ENCODE results near the gene ATXN8OS. TPM values are rescaled to one million over a fixed set of nuclear protein-coding genes. Genes with fewer than 3 reads are reported as not detected.

Gene ATXN8OS
- total and polyA plus RNA-seq, 3 donors from 2014 or later: not detected

DNA sequence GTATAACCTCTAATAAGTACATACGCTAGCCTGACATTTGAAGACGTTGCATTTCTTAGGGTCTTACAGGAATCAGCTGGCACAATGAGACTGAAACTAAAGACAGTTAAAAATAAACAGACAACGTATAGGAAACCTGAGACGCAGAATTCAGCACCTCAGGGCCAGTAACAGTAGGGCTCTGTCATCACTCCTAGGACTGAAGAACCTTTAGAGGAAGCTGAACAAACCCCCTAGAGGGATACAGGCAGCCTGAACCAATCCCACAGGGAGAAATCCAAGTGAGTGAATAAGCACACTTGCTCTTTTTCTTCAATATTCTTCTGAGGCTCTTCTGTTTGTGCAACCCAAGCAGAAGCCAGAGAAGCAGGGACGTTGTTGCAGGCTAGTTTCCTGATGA lies 54.5 kb downstream of the ATXN8OS start:
- intact Hi-C loops (cut with DNase I; ENCODE audit: low total_unique reads): no loop called here
- DNase-seq: no peak
- Histone ChIP-seq H3K9me3 (no peaks in the 10 kb centered on the region), H3K27me3 (no peaks in the 10 kb centered on the region), H3K4me3 (no peak overlapping the region), H3K27ac (no peak overlapping the region), H3K4me1 (no peaks in the 10 kb centered on the region), H3K36me3 (ENCODE audit: low read depth, missing control alignments) (no peaks in the 10 kb centered on the region)
- TF ChIP-seq CTCF (IDR thresholded peaks at IDR 0.05): no peak
- TF ChIP-seq POLR2A (IDR thresholded peaks at IDR 0.05): no peak
- WGBS, 2 donors: 56 to 63% methylated on average over 5 of the region's 5 CpGs

DNA sequence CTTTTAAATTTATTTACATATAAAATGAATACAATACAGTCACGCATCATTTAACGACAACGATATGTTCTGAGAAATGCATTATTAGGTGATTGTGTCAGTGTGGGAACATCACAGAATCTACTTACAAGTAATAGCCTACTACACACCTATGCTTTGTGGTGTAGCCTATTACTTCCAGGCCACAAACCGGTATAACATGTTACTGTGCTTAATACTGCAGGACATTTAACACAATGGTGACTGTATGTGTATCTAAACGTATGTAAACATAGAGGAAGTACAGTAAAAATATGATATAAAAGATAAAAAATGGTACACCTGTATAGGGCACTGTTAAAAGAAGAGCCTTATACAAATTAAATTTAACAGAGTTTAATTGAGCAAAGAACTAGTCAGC lies 63.1 kb downstream of the ATXN8OS start:
- no peaks in the 10 kb centered on the region for H3K36me3 ChIP-seq (ENCODE audit: low read depth, missing control alignments)
- TF ChIP-seq POLR2A (IDR thresholded peaks at IDR 0.05) (no peak), CTCF (IDR thresholded peaks at IDR 0.05) (no peak)
- H3K27ac ChIP-seq: no peak overlapping the region
- H3K27me3 ChIP-seq: no peaks in the 10 kb centered on the region
- WGBS, 2 donors: 89 to 90% methylated on average over 5 of the region's 5 CpGs
- H3K4me1 ChIP-seq: no peaks in the 10 kb centered on the region
- intact Hi-C loops (cut with DNase I; ENCODE audit: low total_unique reads): no loop called here
- H3K4me3 ChIP-seq: no peak overlapping the region
- no peaks in the 10 kb centered on the region for H3K9me3 ChIP-seq
- DNase-seq: no peak

DNA sequence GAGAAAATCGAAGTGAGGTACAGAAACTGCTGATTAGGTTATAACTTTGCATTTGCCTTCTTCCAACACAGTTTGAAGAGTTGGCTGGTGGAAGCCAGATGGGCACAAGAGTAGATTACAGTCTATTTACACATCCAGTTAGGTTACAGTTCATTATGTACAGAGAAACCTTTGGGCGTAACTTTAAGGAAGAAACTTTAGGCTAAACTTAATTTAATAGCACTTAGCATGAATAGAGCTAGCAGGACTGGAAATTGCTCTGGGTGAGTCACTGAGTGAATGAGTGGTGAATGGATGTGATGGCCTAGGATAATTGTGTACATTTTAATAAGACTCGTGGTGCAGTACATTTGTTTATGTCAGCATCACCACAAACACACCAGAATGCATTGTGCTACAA lies 63.5 kb downstream of the ATXN8OS start:
- no peaks in the 10 kb centered on the region for H3K9me3 ChIP-seq
- no peaks in the 10 kb centered on the region for H3K4me1 ChIP-seq
- no peaks in the 10 kb centered on the region for H3K27me3 ChIP-seq
- no peak overlapping the region for H3K27ac ChIP-seq
- intact Hi-C loops (cut with DNase I; ENCODE audit: low total_unique reads): no loop called here
- DNase-seq: no peak
- H3K36me3 ChIP-seq (ENCODE audit: low read depth, missing control alignments): no peaks in the 10 kb centered on the region
- no peak overlapping the region for H3K4me3 ChIP-seq
- WGBS, 2 donors: 84 to 85% methylated on average over 3 of the region's 3 CpGs
- no peak for TF ChIP-seq CTCF (IDR thresholded peaks at IDR 0.05)
- no peak for TF ChIP-seq POLR2A (IDR thresholded peaks at IDR 0.05)

GRCh38 chr13:70172946-70173597 lies 65.4 kb downstream of the ATXN8OS start:
- WGBS, 2 donors: 50 to 55% methylated on average over 1 of the region's 1 CpG

More at GRCh38 chr13:70172946-70173597, 65.4 kb downstream of the ATXN8OS start:
- Histone ChIP-seq H3K4me3 (no peak overlapping the region), H3K4me1 (no peaks in the 10 kb centered on the region), H3K27ac (no peak overlapping the region), H3K9me3 (no peaks in the 10 kb centered on the region), H3K27me3 (no peaks in the 10 kb centered on the region), H3K36me3 (ENCODE audit: low read depth, missing control alignments) (no peaks in the 10 kb centered on the region)
- intact Hi-C loops (cut with DNase I; ENCODE audit: low total_unique reads): no loop called here
- TF ChIP-seq POLR2A (IDR thresholded peaks at IDR 0.05) (no peak), CTCF (IDR thresholded peaks at IDR 0.05) (no peak)
- DNase-seq: no peak

Measured in testis (tissue), 3 donors.